B cell (primary cell): Measurements from ENCODE around the gene PCDHGB2. TPM values are rescaled to one million over a fixed set of nuclear protein-coding genes. Genes with fewer than 3 reads are reported as not detected.
A peak's percentile ranks its signal among the peaks of the same experiment; 100 is the strongest.

Source experiments
- ATAC-seq: fragments of 200-7000 bp; cut with Tn5 transposase; one replicate; pipeline ENCODE4 v1.10.0; 2021; ENCODE audit warnings: low read depth, mild to moderate bottlenecking, moderate number of reproducible peaks, moderate library complexity
- CTCF ChIA-PET: fragments of 350-600 bp; sonication (Branson Sonifier 250); formaldehyde crosslinking; loops from one replicate; lab custom pipeline; 2021; ENCODE audit warnings: antibody characterized with exemption, inconsistent platforms; lab: Charles Lee
- POLR2A ChIA-PET: fragments of 350-600 bp; sonication (Branson Sonifier 250); formaldehyde crosslinking; loops from one replicate; lab custom pipeline; 2021; ENCODE audit warnings: antibody characterized with exemption; lab: Charles Lee
- DNase-seq: peaks from one replicate; pipeline ENCODE4 v3.0.0; 2013
- H2AFZ ChIP-seq: 2 replicates; pipeline ENCODE4 v1.6.1; 2012; ENCODE audit warnings: mild to moderate bottlenecking, low read depth, low read length; ENCODE audit not compliant: insufficient read depth, poor library complexity, severe bottlenecking
- H3K27ac ChIP-seq, 2 donors: 1 replicate in 1 of 2; 2 replicates in 1 of 2; pipeline ENCODE4 v1.5.1; 2012 to 2013; ENCODE audit warnings: low read length in 2 of 2, mild to moderate bottlenecking in 2 of 2, moderate library complexity in 1 of 2
- H3K27me3 ChIP-seq, 4 experiments: fragments of 200-600 bp in 1 of 4; sonication (generic) in 1 of 4; replicated peaks in 1 of 4; 1 replicate in 2 of 4; 2 replicates in 2 of 4; pipeline versions ENCODE4 v1.6.1 to v1.7.0; 2013 to 2016; ENCODE audit warnings: low read length in 3 of 4, mild to moderate bottlenecking in 2 of 4, mixed read lengths in 1 of 4, moderate library complexity in 1 of 4; ENCODE audit not compliant: insufficient read depth in 4 of 4, control insufficient read depth in 3 of 4; ENCODE audit errors: control extremely low read depth in 1 of 4
- H3K36me3 ChIP-seq, 2 experiments: replicated peaks in 1 of 2; 1 replicate in 1 of 2; 2 replicates in 1 of 2; pipeline versions ENCODE4 v1.6.1 to v1.7.1; 2013; ENCODE audit warnings: low read length in 1 of 2; ENCODE audit not compliant: insufficient read depth in 2 of 2, control insufficient read depth in 1 of 2; ENCODE audit errors: control extremely low read depth in 1 of 2, extremely low read depth in 1 of 2
- H3K4me1 ChIP-seq, 2 donors: fragments of 200-600 bp in 1 of 2; sonication (generic) in 1 of 2; 1 replicate in 1 of 2; 2 replicates in 1 of 2; pipeline versions ENCODE4 v1.5.1 to v1.6.1; 2013 to 2017; ENCODE audit warnings: low read length in 2 of 2; ENCODE audit not compliant: control insufficient read depth in 2 of 2, insufficient read depth in 2 of 2
- H3K4me2 ChIP-seq: replicated peaks from 2 replicates; pipeline ENCODE3; 2012; ENCODE audit warnings: mild to moderate bottlenecking, low read depth, low read length; ENCODE audit not compliant: poor library complexity, severe bottlenecking
- H3K4me3 ChIP-seq, 5 experiments: fragments of 200-600 bp in 1 of 5; sonication (generic) in 1 of 5; 1 replicate in 3 of 5; 2 replicates in 2 of 5; pipeline versions ENCODE4 v1.5.1 to v1.7.0; 2011 to 2016; ENCODE audit warnings: low read length in 4 of 5, mild to moderate bottlenecking in 4 of 5, low read depth in 2 of 5, control low read depth in 1 of 5, moderate library complexity in 1 of 5; ENCODE audit not compliant: insufficient read depth in 1 of 5; ENCODE audit errors: control extremely low read depth in 1 of 5, extremely low read depth in 1 of 5
- H3K79me2 ChIP-seq: fragments of 200-600 bp; sonication (generic); one replicate; pipeline ENCODE4 v1.6.0; 2016; ENCODE audit warnings: low read length; ENCODE audit not compliant: control insufficient read depth, insufficient read depth
- H3K9ac ChIP-seq: fragments of 200-600 bp; sonication (generic); 2 replicates; pipeline ENCODE4 v1.6.1; 2017; ENCODE audit warnings: mild to moderate bottlenecking, low read length, moderate library complexity
- H3K9me3 ChIP-seq, 3 donors: one replicate each; pipeline versions ENCODE4 v1.6.1 to v1.7.1; 2013; ENCODE audit warnings: low read length in 2 of 3; ENCODE audit not compliant: control insufficient read depth in 2 of 3, insufficient read depth in 1 of 3; ENCODE audit errors: control extremely low read depth in 1 of 3
- H4K20me1 ChIP-seq: 2 replicates; pipeline ENCODE4 v1.6.0; 2012; ENCODE audit warnings: mild to moderate bottlenecking, low read length; ENCODE audit not compliant: insufficient read depth, control insufficient read depth, poor library complexity, severe bottlenecking
- H3K27ac Mint-ChIP-seq: one replicate; pipeline ENCODE4 v1.8.0; 2021; ENCODE audit warnings: mixed read lengths
- H3K27me3 Mint-ChIP-seq: one replicate; pipeline ENCODE4 v1.8.0; 2021; ENCODE audit warnings: mixed read lengths
- H3K4me1 Mint-ChIP-seq: one replicate; pipeline ENCODE4 v1.8.0; 2021; ENCODE audit warnings: mixed read lengths
- H3K4me3 Mint-ChIP-seq: one replicate; pipeline ENCODE4 v1.8.0; 2021; ENCODE audit warnings: mixed read lengths
- H3K9me3 Mint-ChIP-seq: one replicate; pipeline ENCODE4 v1.8.0; 2022; ENCODE audit warnings: mixed read lengths; ENCODE audit not compliant: insufficient read depth
- CTCF ChIP-seq: fragments of 200-600 bp; IDR thresholded peaks from one replicate; pipeline ENCODE4 v1.8.0; 2022; ENCODE audit warnings: antibody characterized with exemption, mild to moderate bottlenecking
- EZH2 ChIP-seq: IDR thresholded peaks from 2 replicates; pipeline ENCODE4 v1.6.1; 2012; ENCODE audit warnings: borderline replicate concordance, low read depth, mild to moderate bottlenecking, moderate library complexity, low read length; ENCODE audit not compliant: insufficient read depth, poor library complexity, severe bottlenecking
- WGBS: methylation state at CpG from one replicate; pipeline ENCODE4 v1.1.5; 2013; ENCODE audit warnings: missing lambda C conversion rate; ENCODE audit not compliant: insufficient coverage; 5-methylcytosine and 5-hydroxymethylcytosine counted together
- intact Hi-C: fragments of 100-400 bp; cut with micrococcal nuclease; formaldehyde crosslinking; loops from one replicate; pipeline ENCODE4 v1.10.0; 2022
- polyA minus RNA-seq: library from RNA; depleted of rRNA, polyadenylated mRNA; stranded (reverse); fragments of >200 nt; gene quantifications from 2 replicates; pipeline ENCODE4 v1.2.3, GENCODE V29; 2012
- polyA plus RNA-seq: library from polyadenylated mRNA; depleted of rRNA; stranded (reverse); fragments of >200 nt; gene quantifications from 2 replicates; pipeline ENCODE4 v1.2.3, GENCODE V29; 2012
- total RNA-seq, 2 donors: library from RNA; stranded (reverse); fragments of 120-200 nt in 1 of 2; gene quantifications; 1 replicate in 1 of 2; 2 replicates in 1 of 2; pipeline versions ENCODE4 v1.2.3 to v1.2.4, GENCODE V29; 2013 to 2022

The PCDHGB2 gene
- total RNA-seq (3.3 and 3.9 TPM in 2 replicates), polyA plus RNA-seq (0.32 and 0.66 TPM in 2 replicates), polyA minus RNA-seq (1.2 and 1.7 TPM in 2 replicates)
- total RNA-seq (2013) = 0.86 TPM

GRCh38 chr5:141359790-141360426 lies at the start of gene PCDHGB2:
Gene PCDHGB2, plus strand, starts transcription at chr5:141359994. Its CDS starts 142 bp downstream, at chr5:141360136.
- Histone ChIP-seq H2AFZ (peak within 1 kb of the TSS; percentile 30), H3K4me2 (peak within 1 kb of the TSS; percentile 46), H3K36me3 (no peaks in the 10 kb centered on the region), H3K9ac (peak within 1 kb of the TSS; percentile 49), H3K27me3 (peaks cover 0 to 69% (median 43%) of the 10 kb centered on the region in 4 experiments), H4K20me1 (no peaks in the 10 kb centered on the region), H3K79me2 (no peaks in the 10 kb centered on the region), H3K27ac (no peak within 1 kb of the TSS), H3K9me3 (peaks cover 6 to 57% (median 43%) of the 10 kb centered on the region in 3 donors), H3K4me1 (peaks cover 0 to 4% of the 10 kb centered on the region in 2 donors), H3K4me3 (peak within 1 kb of the TSS in 4 of 5 experiments; percentile 36 to 46 (median 44))
- 21% methylated on average over 22 of the region's 24 CpGs for WGBS
- H3K4me3 Mint-ChIP-seq = peak within 1 kb of the TSS; percentile 81
- DNase-seq (peak; percentile 47), ATAC-seq (peak; percentile 43)
- TF ChIP-seq CTCF (peak; percentile 43), EZH2 (no peak)
- H3K27me3 Mint-ChIP-seq = peaks cover 64% of the 10 kb centered on the region
- peak within 1 kb of the TSS; percentile 28 for H3K27ac Mint-ChIP-seq
- intact Hi-C loops = no loop called here
- peaks cover 7% of the 10 kb centered on the region for H3K9me3 Mint-ChIP-seq
- peaks cover 9% of the 10 kb centered on the region for H3K4me1 Mint-ChIP-seq
- ChIA-PET CTCF (interaction anchor here (1.0 to 2.1 kb wide), 2 partner anchors 40 to 202 kb away, joined by 3 to 6 read pairs; partner anchors contain the start of gene TAF7), POLR2A (no interaction called here)

GRCh38 chr5:141313711-141314110 lies 46.1 kb upstream of the PCDHGB2 start:
- POLR2A ChIA-PET = no interaction called here
- H3K9me3 Mint-ChIP-seq = peaks cover 25% of the 10 kb centered on the region

More at GRCh38 chr5:141313711-141314110, 46.1 kb upstream of the PCDHGB2 start:
- Histone ChIP-seq H2AFZ (no peak overlapping the region), H3K79me2 (peaks cover 41% of the 10 kb centered on the region), H4K20me1 (no peaks in the 10 kb centered on the region), H3K9me3 (peaks cover 30 to 78% (median 42%) of the 10 kb centered on the region in 3 donors), H3K36me3 (peaks cover 3 to 12% of the 10 kb centered on the region in 2 experiments), H3K4me1 (peaks cover 0 to 3% of the 10 kb centered on the region in 2 donors), H3K27ac (no peak overlapping the region), H3K9ac (no peak overlapping the region), H3K4me3 (no peak overlapping the region), H3K4me2 (no peak overlapping the region), H3K27me3 (no peaks in the 10 kb centered on the region)
- Mint-ChIP-seq H3K4me1 (peaks cover 14% of the 10 kb centered on the region), H3K27ac (no peak overlapping the region), H3K27me3 (no peaks in the 10 kb centered on the region), H3K4me3 (no peak overlapping the region)
- CTCF ChIA-PET = no interaction called here
- TF ChIP-seq EZH2 (no peak), CTCF (no peak)
- DNase-seq (no peak), ATAC-seq (no peak)
- intact Hi-C loops = no loop called here
